Activated CD4-positive, alpha-beta T cell treated with anti-CD3 and anti-CD28 coated beads, Interleukin-2, amount 10 ng/mL, durations not matched to agents 7 days and 5 days (primary cell): ENCODE data around the gene ZNF385B. TPM values are rescaled to one million over a fixed set of nuclear protein-coding genes. Genes with fewer than 3 reads are reported as not detected.

Experiments used
- CTCF ChIA-PET: fragments of 350-600 bp; sonication (Branson Sonifier 250); formaldehyde crosslinking; loops from one replicate; lab custom pipeline; 2021; ENCODE audit warnings: antibody characterized with exemption; lab: Charles Lee
- POLR2A ChIA-PET: fragments of 350-600 bp; sonication (Branson Sonifier 250); formaldehyde crosslinking; loops from one replicate; lab custom pipeline; 2021; ENCODE audit warnings: antibody characterized with exemption; lab: Charles Lee
- DNase-seq: peaks from one replicate; pipeline ENCODE4 v3.0.0-alpha.2; 2020
- H3K27ac Mint-ChIP-seq: one replicate; pipeline ENCODE4 v1.8.0; 2021; ENCODE audit warnings: mild to moderate bottlenecking, moderate library complexity, mixed read lengths
- H3K27me3 Mint-ChIP-seq: one replicate; pipeline ENCODE4 v1.8.0; 2021; ENCODE audit warnings: mixed read lengths
- H3K36me3 Mint-ChIP-seq: one replicate; pipeline ENCODE4 v1.8.0; 2021; ENCODE audit warnings: low read depth, mixed read lengths
- H3K4me1 Mint-ChIP-seq: one replicate; pipeline ENCODE4 v1.8.0; 2021; ENCODE audit warnings: mixed read lengths
- H3K4me3 Mint-ChIP-seq: one replicate; pipeline ENCODE4 v1.8.0; 2021; ENCODE audit warnings: mild to moderate bottlenecking, moderate library complexity, mixed read lengths
- H3K9me3 Mint-ChIP-seq: one replicate; pipeline ENCODE4 v1.8.0; 2021; ENCODE audit warnings: mixed read lengths
- total RNA-seq, 2 experiments: library from RNA; stranded (reverse); gene quantifications; one replicate each; pipeline ENCODE4 v1.2.3, GENCODE V29; 2021

Gene ZNF385B
- total RNA-seq, 2 experiments from 2014 or later, result not detected

- no peak for DNase-seq
- Mint-ChIP-seq H3K4me3 (no peak overlapping the region), H3K27me3 (no peaks in the 10 kb centered on the region), H3K36me3 (no peaks in the 10 kb centered on the region), H3K27ac (no peak overlapping the region), H3K4me1 (no peaks in the 10 kb centered on the region), H3K9me3 (no peaks in the 10 kb centered on the region)
- CTCF ChIA-PET, result no interaction called here
- POLR2A ChIA-PET, result interaction anchor here (0.6 kb wide), 1 partner anchor 46 kb away, joined by 4 read pairs; no protein-coding TSS in a partner anchor
Observed at GRCh38 chr2:179702912-179703311, 158.5 kb downstream of the ZNF385B start.

DNA sequence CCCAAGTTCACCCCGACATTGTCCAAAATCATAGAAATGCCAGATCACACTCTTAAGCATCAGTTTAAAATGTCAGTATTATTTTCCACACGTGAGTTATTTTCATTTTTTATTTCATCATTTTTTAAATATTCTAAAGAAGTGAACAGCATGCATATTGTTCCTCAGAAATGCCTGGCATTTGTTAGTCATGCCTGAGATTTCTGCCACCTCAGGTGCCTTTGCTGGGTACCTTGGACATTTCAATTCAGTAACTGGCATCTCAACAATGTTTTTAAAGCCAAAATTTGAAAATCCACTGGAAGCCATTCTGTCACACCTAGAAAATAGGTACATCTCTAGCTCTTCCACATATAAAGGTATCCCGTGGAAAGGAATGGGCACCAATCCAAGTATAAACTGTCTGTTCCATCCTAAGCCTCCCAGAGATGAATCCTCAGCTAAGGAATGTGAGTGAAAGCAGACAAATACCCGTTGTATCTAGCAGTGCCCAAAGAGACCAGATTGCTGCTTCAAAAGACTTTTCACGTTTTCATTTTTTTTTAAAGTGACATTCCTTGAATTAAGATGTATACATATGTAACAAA is 159.8 kb downstream of the ZNF385B start:
- no peaks in the 10 kb centered on the region for H3K36me3 Mint-ChIP-seq
- ChIA-PET CTCF (no interaction called here), POLR2A (no interaction called here)
- no peak for DNase-seq
- no peak overlapping the region for H3K27ac Mint-ChIP-seq
- H3K4me1 Mint-ChIP-seq, result no peaks in the 10 kb centered on the region
- H3K4me3 Mint-ChIP-seq, result no peak overlapping the region
- no peaks in the 10 kb centered on the region for H3K9me3 Mint-ChIP-seq
- H3K27me3 Mint-ChIP-seq, result no peaks in the 10 kb centered on the region

GRCh38 chr2:179695486-179695885 is 165.9 kb downstream of the ZNF385B start:
- POLR2A ChIA-PET, result no interaction called here
- Mint-ChIP-seq H3K9me3 (no peaks in the 10 kb centered on the region), H3K27ac (no peak overlapping the region), H3K4me1 (no peaks in the 10 kb centered on the region), H3K36me3 (no peaks in the 10 kb centered on the region), H3K4me3 (no peak overlapping the region), H3K27me3 (no peaks in the 10 kb centered on the region)
- CTCF ChIA-PET, result no interaction called here
- DNase-seq, result no peak

- no peak overlapping the region for H3K27ac Mint-ChIP-seq
- no peak overlapping the region for H3K4me3 Mint-ChIP-seq
- H3K36me3 Mint-ChIP-seq, result no peaks in the 10 kb centered on the region
- H3K4me1 Mint-ChIP-seq, result no peaks in the 10 kb centered on the region
- no peaks in the 10 kb centered on the region for H3K9me3 Mint-ChIP-seq
- CTCF ChIA-PET, result no interaction called here
- no peak for DNase-seq
- no peaks in the 10 kb centered on the region for H3K27me3 Mint-ChIP-seq
- POLR2A ChIA-PET, result no interaction called here
Observed at GRCh38 chr2:179694963-179695362, 166.4 kb downstream of the ZNF385B start.

GRCh38 chr2:179692610-179693009 is 168.8 kb downstream of the ZNF385B start:
- POLR2A ChIA-PET, result no interaction called here
- H3K27ac Mint-ChIP-seq, result no peak overlapping the region
- H3K4me3 Mint-ChIP-seq, result no peak overlapping the region
- no peaks in the 10 kb centered on the region for H3K36me3 Mint-ChIP-seq
- H3K9me3 Mint-ChIP-seq, result no peaks in the 10 kb centered on the region
- CTCF ChIA-PET, result no interaction called here
- no peaks in the 10 kb centered on the region for H3K27me3 Mint-ChIP-seq
- no peaks in the 10 kb centered on the region for H3K4me1 Mint-ChIP-seq
- no peak for DNase-seq

DNA sequence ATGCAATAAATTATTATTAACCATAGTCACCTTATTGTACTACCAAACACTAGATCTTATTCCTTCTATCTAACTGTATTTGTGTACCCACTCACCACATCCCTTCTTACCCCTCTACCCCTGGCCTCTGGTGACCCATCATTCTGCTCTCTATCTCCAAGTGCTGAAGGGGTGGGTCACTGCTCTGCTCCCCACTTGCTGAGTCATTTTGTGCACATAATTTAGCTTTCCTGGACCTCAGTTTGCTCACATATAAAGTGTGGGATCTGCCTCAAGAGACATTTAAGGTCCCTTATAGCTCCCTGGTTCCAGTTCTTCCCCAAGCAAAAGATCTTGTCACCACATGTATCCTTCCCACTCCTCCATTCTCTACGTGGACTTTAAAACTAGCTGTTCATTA is 169.4 kb downstream of the ZNF385B start:
- no peaks in the 10 kb centered on the region for H3K27me3 Mint-ChIP-seq
- H3K4me3 Mint-ChIP-seq, result no peak overlapping the region
- ChIA-PET CTCF (interaction anchor here (0.5 kb wide), 1 partner anchor 1563 kb away, joined by 8 read pairs; no protein-coding TSS in a partner anchor), POLR2A (no interaction called here)
- H3K4me1 Mint-ChIP-seq, result no peaks in the 10 kb centered on the region
- DNase-seq, result no peak
- no peaks in the 10 kb centered on the region for H3K36me3 Mint-ChIP-seq
- H3K27ac Mint-ChIP-seq, result no peak overlapping the region
- no peaks in the 10 kb centered on the region for H3K9me3 Mint-ChIP-seq

DNA sequence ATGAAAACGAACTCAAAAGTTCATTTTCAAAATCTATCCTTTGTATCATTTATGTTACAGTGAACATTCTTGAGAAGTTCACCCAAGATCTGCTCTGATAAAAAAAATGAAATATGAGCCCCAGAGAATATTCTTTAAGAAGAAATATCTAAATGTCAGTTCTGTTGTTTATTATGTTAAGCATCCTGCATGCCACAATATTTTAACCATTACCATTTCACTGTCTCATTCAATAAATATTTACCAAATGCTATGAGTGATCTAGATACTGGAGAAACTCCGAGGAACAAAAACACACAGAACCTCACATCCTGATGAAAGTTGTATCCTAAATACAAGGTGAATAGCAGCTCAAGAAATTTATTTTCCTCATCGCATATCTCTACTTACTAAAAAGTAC is 170.2 kb downstream of the ZNF385B start:
- H3K36me3 Mint-ChIP-seq, result no peaks in the 10 kb centered on the region
- POLR2A ChIA-PET, result no interaction called here
- no peak overlapping the region for H3K27ac Mint-ChIP-seq
- CTCF ChIA-PET, result no interaction called here
- H3K4me3 Mint-ChIP-seq, result no peak overlapping the region
- H3K4me1 Mint-ChIP-seq, result no peaks in the 10 kb centered on the region
- no peaks in the 10 kb centered on the region for H3K27me3 Mint-ChIP-seq
- no peak for DNase-seq
- no peaks in the 10 kb centered on the region for H3K9me3 Mint-ChIP-seq

GRCh38 chr2:179686718-179687342 is 174.6 kb downstream of the ZNF385B start:
- Mint-ChIP-seq H3K4me1 (no peaks in the 10 kb centered on the region), H3K4me3 (no peak overlapping the region), H3K27me3 (no peaks in the 10 kb centered on the region), H3K36me3 (no peaks in the 10 kb centered on the region), H3K9me3 (no peaks in the 10 kb centered on the region), H3K27ac (no peak overlapping the region)
- POLR2A ChIA-PET, result no interaction called here
- CTCF ChIA-PET, result no interaction called here
- DNase-seq, result no peak

- H3K9me3 Mint-ChIP-seq, result no peaks in the 10 kb centered on the region
Observed at GRCh38 chr2:179686069-179686468, 175.3 kb downstream of the ZNF385B start.

GRCh38 chr2:179685146-179685545 is 176.3 kb downstream of the ZNF385B start:
- no peak overlapping the region for H3K4me3 Mint-ChIP-seq
- CTCF ChIA-PET, result no interaction called here
- DNase-seq, result no peak
- H3K4me1 Mint-ChIP-seq, result no peaks in the 10 kb centered on the region
- POLR2A ChIA-PET, result no interaction called here
- no peaks in the 10 kb centered on the region for H3K9me3 Mint-ChIP-seq
- H3K27me3 Mint-ChIP-seq, result no peaks in the 10 kb centered on the region
- H3K36me3 Mint-ChIP-seq, result no peaks in the 10 kb centered on the region
- no peak overlapping the region for H3K27ac Mint-ChIP-seq

More at GRCh38 chr2:179686069-179686468, 175.3 kb downstream of the ZNF385B start:
- DNase-seq, result no peak
- Mint-ChIP-seq H3K27ac (no peak overlapping the region), H3K36me3 (no peaks in the 10 kb centered on the region), H3K27me3 (no peaks in the 10 kb centered on the region), H3K4me3 (no peak overlapping the region), H3K4me1 (no peaks in the 10 kb centered on the region)
- ChIA-PET CTCF (no interaction called here), POLR2A (no interaction called here)

- ChIA-PET POLR2A (no interaction called here), CTCF (no interaction called here)
- Mint-ChIP-seq H3K27ac (no peak overlapping the region), H3K36me3 (no peaks in the 10 kb centered on the region), H3K4me1 (no peaks in the 10 kb centered on the region), H3K9me3 (no peaks in the 10 kb centered on the region), H3K27me3 (peaks cover 2% of the 10 kb centered on the region), H3K4me3 (no peak overlapping the region)
- no peak for DNase-seq
Observed at GRCh38 chr2:179682756-179683155, 178.7 kb downstream of the ZNF385B start.

- Mint-ChIP-seq H3K4me3 (no peak overlapping the region), H3K27me3 (peaks cover 2% of the 10 kb centered on the region), H3K4me1 (no peaks in the 10 kb centered on the region), H3K36me3 (no peaks in the 10 kb centered on the region), H3K27ac (no peak overlapping the region), H3K9me3 (no peaks in the 10 kb centered on the region)
- DNase-seq, result no peak
- ChIA-PET POLR2A (no interaction called here), CTCF (no interaction called here)
Observed at GRCh38 chr2:179677746-179678505, 183.5 kb downstream of the ZNF385B start.

DNA sequence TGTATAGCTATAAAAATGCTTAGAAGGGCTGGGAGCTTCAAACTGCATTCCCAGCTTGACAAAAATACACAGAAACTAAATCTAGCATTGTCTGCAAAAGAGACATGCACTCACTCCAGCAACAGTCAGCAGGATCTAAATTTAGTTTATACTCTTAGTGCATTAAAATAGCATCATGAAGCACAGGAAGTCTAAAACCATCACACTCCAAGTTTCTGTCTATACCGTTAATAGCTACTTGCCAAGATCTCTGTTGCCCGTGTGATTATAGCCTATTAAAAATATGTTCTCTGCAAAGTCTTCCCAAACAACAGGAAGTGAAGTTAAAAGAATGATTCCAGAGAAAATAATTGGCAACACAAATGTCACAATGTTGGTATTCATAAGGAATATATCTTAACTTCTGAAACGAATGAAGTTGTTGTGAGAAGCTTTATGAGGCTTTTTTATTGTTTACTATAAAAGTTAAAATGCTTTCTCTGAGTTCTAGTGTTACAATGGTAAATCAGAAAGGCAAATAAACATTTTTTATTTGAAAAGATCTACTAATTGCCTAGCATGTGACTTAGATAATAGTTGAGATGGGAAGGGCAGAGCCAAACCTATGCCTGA is 184.2 kb downstream of the ZNF385B start:
- no peak overlapping the region for H3K4me3 Mint-ChIP-seq
- H3K27me3 Mint-ChIP-seq, result peaks cover 2% of the 10 kb centered on the region
- H3K36me3 Mint-ChIP-seq, result no peaks in the 10 kb centered on the region
- H3K9me3 Mint-ChIP-seq, result no peaks in the 10 kb centered on the region
- no peak overlapping the region for H3K27ac Mint-ChIP-seq
- ChIA-PET POLR2A (no interaction called here), CTCF (no interaction called here)
- DNase-seq, result no peak
- H3K4me1 Mint-ChIP-seq, result no peaks in the 10 kb centered on the region
